Activated naive CD8-positive, alpha-beta T cell treated with anti-CD3 and anti-CD28 coated beads, Interleukin-2, amount 50 U/mL, for 24 hours (primary cell): ENCODE data around the gene TRIM6.
"Not testable (repeated sequence)": the region's sequence is repeated elsewhere in the genome, so short reads cannot be mapped to it uniquely, and the experiment has no call there.

ENCODE experiments used
- ATAC-seq: fragments of 150-1000 bp; cut with Tn5 transposase; one replicate; pipeline ENCODE4 v1.10.0; 2021
- DNase-seq: peaks from one replicate; pipeline ENCODE4 v3.0.0; 2021
- H3K27ac Mint-ChIP-seq: one replicate; pipeline ENCODE4 v1.8.0; 2021; ENCODE audit warnings: mild to moderate bottlenecking, mixed read lengths
- H3K27me3 Mint-ChIP-seq: one replicate; pipeline ENCODE4 v1.8.0; 2021; ENCODE audit warnings: mixed read lengths
- H3K36me3 Mint-ChIP-seq: one replicate; pipeline ENCODE4 v1.8.0; 2021; ENCODE audit warnings: low read depth, mixed read lengths
- H3K4me1 Mint-ChIP-seq: one replicate; pipeline ENCODE4 v1.8.0; 2021; ENCODE audit warnings: mixed read lengths
- H3K4me3 Mint-ChIP-seq: one replicate; pipeline ENCODE4 v1.8.0; 2021; ENCODE audit warnings: mild to moderate bottlenecking, moderate library complexity, mixed read lengths
- H3K9me3 Mint-ChIP-seq: one replicate; pipeline ENCODE4 v1.8.0; 2021; ENCODE audit warnings: mixed read lengths

Gene TRIM6

DNA sequence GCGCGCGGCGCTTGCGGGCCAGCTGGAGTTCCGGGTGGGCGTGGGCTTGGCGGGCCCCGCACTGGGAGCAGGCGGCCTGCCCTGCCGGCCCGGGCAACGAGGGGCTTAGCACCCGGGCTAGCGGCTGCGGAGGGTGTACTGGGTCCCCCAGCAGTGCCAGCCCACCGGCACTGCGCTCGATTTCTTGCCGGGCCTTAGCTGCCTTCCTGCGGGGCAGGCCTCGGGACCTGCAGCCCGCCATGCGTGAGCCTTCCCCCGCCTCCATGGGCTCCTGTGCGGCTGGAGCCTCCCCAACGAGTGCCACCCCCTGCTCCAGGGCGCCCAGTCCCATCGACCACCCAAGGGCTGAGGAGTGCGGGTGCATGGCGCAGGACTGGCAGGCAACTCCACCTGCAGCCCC, 6.5 kb upstream of the TRIM6 start:
- not testable (repeated sequence) for H3K36me3 Mint-ChIP-seq, DNase-seq, H3K27me3 Mint-ChIP-seq, H3K4me3 Mint-ChIP-seq, H3K27ac Mint-ChIP-seq, ATAC-seq, H3K9me3 Mint-ChIP-seq, H3K4me1 Mint-ChIP-seq

- Mint-ChIP-seq H3K4me1 (peaks cover 6% of the 10 kb centered on the region), H3K9me3 (no peaks in the 10 kb centered on the region), H3K4me3 (no peak overlapping the region), H3K27ac (no peak overlapping the region), H3K36me3 (no peaks in the 10 kb centered on the region), H3K27me3 (peaks cover 2% of the 10 kb centered on the region)
- ATAC-seq = peak; percentile 57
- DNase-seq = no peak
Measured at GRCh38 chr11:5591613-5592012, 4.8 kb upstream of the TRIM6 start.

- DNase-seq (no peak), ATAC-seq (no peak)
- H3K27ac Mint-ChIP-seq = no peak overlapping the region
- no peak overlapping the region for H3K4me3 Mint-ChIP-seq
- no peaks in the 10 kb centered on the region for H3K9me3 Mint-ChIP-seq
- H3K36me3 Mint-ChIP-seq = no peaks in the 10 kb centered on the region
- peaks cover 11% of the 10 kb centered on the region for H3K4me1 Mint-ChIP-seq
- H3K27me3 Mint-ChIP-seq = peaks cover 7% of the 10 kb centered on the region
Measured at GRCh38 chr11:5592615-5593014, 3.8 kb upstream of the TRIM6 start.

DNA sequence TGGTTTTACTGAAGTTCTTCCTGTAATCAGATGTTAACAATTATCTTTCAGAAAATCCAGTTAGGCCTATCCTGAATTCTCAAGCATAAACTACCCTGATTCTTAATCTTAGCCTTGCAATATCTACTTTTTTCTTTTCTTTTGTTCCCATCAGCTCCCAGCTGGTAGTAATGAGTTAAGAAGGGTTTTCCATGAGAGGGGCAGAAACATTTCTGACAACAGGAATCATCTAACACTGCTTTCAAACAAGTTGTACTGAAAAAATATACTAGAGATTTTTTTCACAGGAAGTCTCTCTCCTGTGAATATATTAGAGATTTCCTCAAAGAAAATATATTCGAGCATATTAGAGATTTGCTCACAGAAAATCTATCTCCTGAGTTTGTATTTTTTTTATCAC, 3.3 kb upstream of the TRIM6 start:
- Mint-ChIP-seq H3K4me3 (no peak overlapping the region), H3K36me3 (no peaks in the 10 kb centered on the region), H3K4me1 (peaks cover 11% of the 10 kb centered on the region), H3K9me3 (no peaks in the 10 kb centered on the region), H3K27me3 (peaks cover 7% of the 10 kb centered on the region), H3K27ac (no peak overlapping the region)
- ATAC-seq = no peak
- no peak for DNase-seq

- Mint-ChIP-seq H3K4me3 (no peak overlapping the region), H3K4me1 (peaks cover 8% of the 10 kb centered on the region), H3K27me3 (peaks cover 9% of the 10 kb centered on the region), H3K36me3 (no peaks in the 10 kb centered on the region), H3K27ac (no peak overlapping the region), H3K9me3 (no peaks in the 10 kb centered on the region)
- DNase-seq (no peak), ATAC-seq (no peak)
Measured at GRCh38 chr11:5597953-5598352, 1.5 kb downstream of the TRIM6 start.

- Mint-ChIP-seq H3K4me3 (no peak overlapping the region), H3K36me3 (no peaks in the 10 kb centered on the region)
Measured at GRCh38 chr11:5600374-5600851, 4.0 kb downstream of the TRIM6 start.

GRCh38 chr11:5602791-5603190, 6.4 kb downstream of the TRIM6 start:
- not testable (repeated sequence) for DNase-seq, ATAC-seq, H3K9me3 Mint-ChIP-seq, H3K27ac Mint-ChIP-seq, H3K4me3 Mint-ChIP-seq, H3K27me3 Mint-ChIP-seq, H3K36me3 Mint-ChIP-seq, H3K4me1 Mint-ChIP-seq

More at GRCh38 chr11:5600374-5600851, 4.0 kb downstream of the TRIM6 start:
- peaks cover 8% of the 10 kb centered on the region for H3K4me1 Mint-ChIP-seq
- H3K27ac Mint-ChIP-seq = no peak overlapping the region
- DNase-seq (peak; percentile 52), ATAC-seq (peak; percentile 87)
- peaks cover 9% of the 10 kb centered on the region for H3K27me3 Mint-ChIP-seq
- H3K9me3 Mint-ChIP-seq = no peaks in the 10 kb centered on the region

DNA sequence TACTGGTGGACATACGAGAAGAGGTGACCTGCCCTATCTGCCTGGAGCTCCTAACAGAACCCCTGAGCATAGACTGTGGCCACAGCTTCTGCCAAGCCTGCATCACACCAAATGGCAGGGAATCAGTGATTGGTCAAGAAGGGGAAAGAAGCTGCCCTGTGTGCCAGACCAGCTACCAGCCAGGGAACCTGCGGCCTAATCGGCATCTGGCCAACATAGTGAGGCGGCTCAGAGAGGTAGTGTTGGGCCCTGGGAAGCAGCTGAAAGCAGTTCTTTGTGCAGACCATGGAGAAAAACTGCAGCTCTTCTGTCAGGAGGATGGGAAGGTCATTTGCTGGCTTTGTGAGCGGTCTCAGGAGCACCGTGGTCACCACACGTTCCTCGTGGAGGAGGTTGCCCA, 6.9 kb downstream of the TRIM6 start:
- Mint-ChIP-seq H3K27me3 (peaks cover 2% of the 10 kb centered on the region), H3K4me3 (no peak overlapping the region), H3K36me3 (no peaks in the 10 kb centered on the region), H3K27ac (no peak overlapping the region), H3K9me3 (no peaks in the 10 kb centered on the region), H3K4me1 (no peaks in the 10 kb centered on the region)
- no peak for DNase-seq
- ATAC-seq = no peak

DNA sequence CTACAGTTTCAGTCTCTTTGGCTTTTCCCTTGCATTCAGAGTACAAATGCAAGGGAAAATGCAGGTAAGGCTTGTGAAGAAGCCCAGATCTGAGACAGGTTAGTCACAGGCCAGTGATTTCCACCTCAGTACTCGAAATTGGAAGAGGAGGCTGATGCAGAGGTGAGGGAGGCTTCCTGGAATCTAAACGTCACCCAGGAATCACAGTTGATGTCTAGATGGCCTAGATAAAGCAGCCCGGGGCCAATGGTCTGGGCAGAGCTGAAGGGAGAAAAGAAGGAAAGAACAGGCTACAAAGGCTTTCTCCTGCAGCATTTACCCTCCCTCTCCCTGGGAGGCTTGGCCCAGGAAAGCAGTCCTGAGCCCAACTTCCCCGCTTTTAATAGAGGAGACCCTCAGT, 8.5 kb downstream of the TRIM6 start:
- Mint-ChIP-seq H3K36me3 (no peaks in the 10 kb centered on the region), H3K27ac (no peak overlapping the region), H3K4me3 (no peak overlapping the region), H3K9me3 (no peaks in the 10 kb centered on the region), H3K27me3 (no peaks in the 10 kb centered on the region), H3K4me1 (no peaks in the 10 kb centered on the region)
- DNase-seq (no peak), ATAC-seq (no peak)

DNA sequence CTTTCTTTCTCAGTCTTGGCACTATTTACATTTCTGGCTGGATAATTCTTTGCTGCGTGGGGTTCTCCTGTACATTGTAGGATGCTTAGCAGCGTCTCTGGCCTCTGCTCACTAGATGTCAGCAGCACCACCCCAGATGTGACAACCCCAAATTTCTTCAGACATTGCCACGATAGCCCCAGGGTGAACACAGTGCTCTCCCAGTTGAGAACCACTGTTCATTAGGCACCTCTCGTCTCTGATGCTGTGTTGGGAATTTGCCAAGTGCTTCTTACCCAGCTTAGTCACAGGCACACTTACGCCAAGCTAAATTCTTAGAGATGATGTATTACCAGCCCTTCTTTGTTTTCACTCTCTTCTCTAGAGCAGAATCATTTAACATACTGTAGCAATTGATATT, 9.4 kb downstream of the TRIM6 start:
- H3K27me3 Mint-ChIP-seq = no peaks in the 10 kb centered on the region
- DNase-seq (no peak), ATAC-seq (peak; percentile 31)
- no peaks in the 10 kb centered on the region for H3K9me3 Mint-ChIP-seq
- H3K27ac Mint-ChIP-seq = no peak overlapping the region
- no peaks in the 10 kb centered on the region for H3K4me1 Mint-ChIP-seq
- no peak overlapping the region for H3K4me3 Mint-ChIP-seq
- H3K36me3 Mint-ChIP-seq = no peaks in the 10 kb centered on the region

DNA sequence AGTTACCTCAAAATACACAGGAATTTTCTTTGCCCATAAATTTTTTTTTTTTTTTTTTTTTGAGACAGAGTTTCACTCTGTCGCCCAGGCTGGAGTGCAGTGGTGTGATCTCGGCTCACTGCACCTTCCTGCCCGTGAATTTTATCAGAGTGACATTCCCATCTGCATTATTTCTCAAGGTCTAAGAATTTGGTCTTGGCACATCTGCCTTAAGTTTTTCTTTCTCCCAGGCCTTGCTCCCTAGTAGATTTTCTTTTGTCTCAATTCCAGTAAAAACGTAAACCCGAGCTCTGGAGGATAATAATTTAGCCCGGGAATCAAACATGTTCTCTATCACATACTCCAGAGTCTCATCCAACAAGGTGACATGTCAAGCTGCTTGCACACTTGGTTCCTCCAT, 12.4 kb downstream of the TRIM6 start:
- Mint-ChIP-seq H3K9me3 (no peaks in the 10 kb centered on the region), H3K4me1 (no peaks in the 10 kb centered on the region), H3K27ac (no peak overlapping the region), H3K4me3 (no peak overlapping the region), H3K27me3 (no peaks in the 10 kb centered on the region), H3K36me3 (no peaks in the 10 kb centered on the region)
- DNase-seq (no peak), ATAC-seq (no peak)

GRCh38 chr11:5610446-5610845, 14.0 kb downstream of the TRIM6 start:
- Mint-ChIP-seq H3K9me3 (no peaks in the 10 kb centered on the region), H3K36me3 (no peaks in the 10 kb centered on the region), H3K27me3 (no peaks in the 10 kb centered on the region), H3K27ac (no peak overlapping the region), H3K4me1 (no peaks in the 10 kb centered on the region), H3K4me3 (no peak overlapping the region)
- no peak for DNase-seq
- no peak for ATAC-seq

DNA sequence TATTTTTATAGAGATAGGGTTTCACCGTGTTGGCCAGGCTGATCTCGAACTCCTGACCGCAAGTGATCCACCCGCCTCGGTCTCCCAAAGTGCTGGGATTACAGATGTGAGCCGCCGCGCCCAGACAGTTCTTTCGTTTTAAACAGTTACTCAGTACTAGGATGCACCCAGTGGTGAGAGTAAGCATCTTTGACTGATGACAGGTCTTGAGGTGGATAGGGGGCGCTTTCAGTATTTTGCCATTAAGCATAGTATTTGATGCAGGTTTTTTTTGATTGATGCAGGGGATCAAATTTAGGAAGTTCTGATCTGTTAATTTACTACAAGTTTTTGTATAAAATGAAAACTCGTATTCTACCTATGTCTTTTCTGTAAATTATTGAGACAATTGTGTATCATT, 15.2 kb downstream of the TRIM6 start:
- no peaks in the 10 kb centered on the region for H3K4me1 Mint-ChIP-seq
- ATAC-seq = no peak
- no peaks in the 10 kb centered on the region for H3K36me3 Mint-ChIP-seq
- H3K9me3 Mint-ChIP-seq = no peaks in the 10 kb centered on the region
- H3K27me3 Mint-ChIP-seq = no peaks in the 10 kb centered on the region
- DNase-seq = no peak
- no peak overlapping the region for H3K27ac Mint-ChIP-seq
- no peak overlapping the region for H3K4me3 Mint-ChIP-seq

- Mint-ChIP-seq H3K9me3 (no peaks in the 10 kb centered on the region), H3K4me1 (peaks cover 3% of the 10 kb centered on the region), H3K27me3 (no peaks in the 10 kb centered on the region), H3K27ac (no peak overlapping the region), H3K36me3 (no peaks in the 10 kb centered on the region), H3K4me3 (no peak overlapping the region)
- DNase-seq (no peak), ATAC-seq (no peak)
Measured at GRCh38 chr11:5618807-5619206, 22.4 kb downstream of the TRIM6 start.

DNA sequence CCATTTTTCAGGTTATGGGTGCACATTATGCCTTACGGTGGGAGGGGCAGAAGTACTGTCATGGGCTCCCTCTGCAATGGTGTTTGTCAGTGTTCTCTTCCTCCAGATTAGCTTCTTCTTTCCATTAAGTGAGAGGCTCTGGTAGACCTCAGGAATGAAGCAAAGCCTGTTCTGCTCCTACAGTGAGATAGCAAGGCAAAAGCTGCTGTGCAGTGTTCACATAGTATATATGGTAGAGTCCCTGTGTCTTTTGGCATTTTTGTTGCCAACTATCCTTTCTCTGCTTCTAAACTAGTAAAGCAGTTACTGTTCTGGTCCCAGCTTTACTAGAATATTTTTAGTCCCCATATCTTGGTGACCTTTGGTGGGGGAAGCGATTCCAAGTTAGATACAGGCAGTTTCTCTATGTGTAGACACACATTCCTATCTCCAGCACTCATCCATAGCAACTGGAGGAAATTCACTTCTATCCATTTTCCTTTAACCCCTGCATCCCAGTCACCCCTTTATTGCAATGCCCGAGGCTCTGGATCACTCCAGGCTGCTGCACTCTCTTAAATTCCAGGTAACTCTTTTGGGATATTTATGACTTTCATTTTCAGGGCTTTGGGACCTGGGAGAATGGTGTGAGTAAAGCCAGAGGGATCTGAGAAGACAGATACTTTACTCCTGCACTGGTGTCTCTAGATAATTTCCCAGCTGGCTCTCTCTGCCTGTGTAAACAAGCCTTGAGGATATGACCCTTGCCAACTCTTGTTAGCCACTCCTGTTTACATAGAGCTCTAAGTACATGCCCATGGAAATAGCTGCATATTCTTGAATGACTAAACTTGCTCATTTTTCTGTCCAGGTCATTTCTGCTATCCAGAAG, 24.4 kb downstream of the TRIM6 start:
- peaks cover 20% of the 10 kb centered on the region for H3K4me1 Mint-ChIP-seq
- H3K9me3 Mint-ChIP-seq = no peaks in the 10 kb centered on the region
- H3K36me3 Mint-ChIP-seq = no peaks in the 10 kb centered on the region
- H3K4me3 Mint-ChIP-seq = no peak overlapping the region
- H3K27ac Mint-ChIP-seq = no peak overlapping the region
- ATAC-seq (no peak), DNase-seq (no peak)
- no peaks in the 10 kb centered on the region for H3K27me3 Mint-ChIP-seq
